HEK293T (cell line): ENCODE data around the gene C14orf132.

Experiments used
- CTCF ChIA-PET: fragments of 350-600 bp; formaldehyde crosslinking; extraction: SDS; loops from one replicate; lab custom pipeline; 2021; ENCODE audit warnings: antibody characterized with exemption, inconsistent platforms; lab: Yijun Ruan, JAX
- POLR2A ChIA-PET: fragments of 350-600 bp; formaldehyde crosslinking; extraction: SDS; loops from one replicate; lab custom pipeline; 2020; ENCODE audit warnings: antibody characterized with exemption, inconsistent platforms; lab: Yijun Ruan, JAX
- DNase-seq: peaks from one replicate; pipeline ENCODE4 v3.0.0; 2012; ENCODE audit warnings: mixed read lengths; ENCODE audit errors: extremely low spot score
- ARNT ChIP-seq: fragments of 450-650 bp; IDR thresholded peaks from 2 replicates; pipeline ENCODE4 v1.6.1; 2017; ENCODE audit warnings: mild to moderate bottlenecking
- BHLHE40 ChIP-seq: fragments of 450-650 bp; IDR thresholded peaks from 2 replicates; pipeline ENCODE4 v1.6.1; 2016; ENCODE audit warnings: mild to moderate bottlenecking, moderate library complexity, borderline replicate concordance
- CTBP1 ChIP-seq: fragments of 450-650 bp; IDR thresholded peaks from 2 replicates; pipeline ENCODE4 v1.6.1; 2016; ENCODE audit warnings: borderline replicate concordance
- ELF4 ChIP-seq: fragments of 450-650 bp; IDR thresholded peaks from 2 replicates; pipeline ENCODE4 v1.6.1; 2017; ENCODE audit warnings: antibody characterized with exemption
- FOXA1 ChIP-seq: fragments of 450-650 bp; IDR thresholded peaks from 2 replicates; pipeline ENCODE4 v1.6.1; 2016; ENCODE audit warnings: mild to moderate bottlenecking
- FOXK2 ChIP-seq: fragments of 450-650 bp; IDR thresholded peaks from 2 replicates; pipeline ENCODE4 v1.6.1; 2016; ENCODE audit warnings: mild to moderate bottlenecking
- FOXM1 ChIP-seq: fragments of 450-650 bp; IDR thresholded peaks from 2 replicates; pipeline ENCODE4 v1.6.1; 2017; ENCODE audit warnings: mild to moderate bottlenecking, borderline replicate concordance
- HDGF ChIP-seq: fragments of 450-650 bp; IDR thresholded peaks from 2 replicates; pipeline ENCODE4 v1.6.1; 2017; ENCODE audit warnings: antibody characterized with exemption, borderline replicate concordance
- L3MBTL2 ChIP-seq: fragments of 450-650 bp; conservative IDR thresholded peaks from 2 replicates; pipeline ENCODE4 v1.6.1; 2016; ENCODE audit warnings: mild to moderate bottlenecking
- LEF1 ChIP-seq: fragments of 450-650 bp; IDR thresholded peaks from 2 replicates; pipeline ENCODE4 v1.6.1; 2017; ENCODE audit warnings: mild to moderate bottlenecking, borderline replicate concordance
- NFRKB ChIP-seq: fragments of 450-650 bp; IDR thresholded peaks from 2 replicates; pipeline ENCODE4 v1.6.1; 2016; ENCODE audit warnings: mild to moderate bottlenecking, moderate library complexity
- SP1 ChIP-seq: fragments of 450-650 bp; IDR thresholded peaks from 2 replicates; pipeline ENCODE4 v1.6.1; 2017
- SUZ12 ChIP-seq: fragments of 450-650 bp; IDR thresholded peaks from 2 replicates; pipeline ENCODE4 v1.6.1; 2016; ENCODE audit warnings: mild to moderate bottlenecking
- TARDBP ChIP-seq: fragments of 450-650 bp; IDR thresholded peaks from 2 replicates; pipeline ENCODE4 v1.6.1; 2016
- ZNF384 ChIP-seq: fragments of 450-650 bp; IDR thresholded peaks from 2 replicates; pipeline ENCODE4 v1.6.1; 2016
- TF ChIP-seq, protein P1 (sequence below): fragments of 450-650 bp; IDR thresholded peaks from 2 replicates; pipeline ENCODE4 v1.6.1; 2016

Gene C14orf132

DNA sequence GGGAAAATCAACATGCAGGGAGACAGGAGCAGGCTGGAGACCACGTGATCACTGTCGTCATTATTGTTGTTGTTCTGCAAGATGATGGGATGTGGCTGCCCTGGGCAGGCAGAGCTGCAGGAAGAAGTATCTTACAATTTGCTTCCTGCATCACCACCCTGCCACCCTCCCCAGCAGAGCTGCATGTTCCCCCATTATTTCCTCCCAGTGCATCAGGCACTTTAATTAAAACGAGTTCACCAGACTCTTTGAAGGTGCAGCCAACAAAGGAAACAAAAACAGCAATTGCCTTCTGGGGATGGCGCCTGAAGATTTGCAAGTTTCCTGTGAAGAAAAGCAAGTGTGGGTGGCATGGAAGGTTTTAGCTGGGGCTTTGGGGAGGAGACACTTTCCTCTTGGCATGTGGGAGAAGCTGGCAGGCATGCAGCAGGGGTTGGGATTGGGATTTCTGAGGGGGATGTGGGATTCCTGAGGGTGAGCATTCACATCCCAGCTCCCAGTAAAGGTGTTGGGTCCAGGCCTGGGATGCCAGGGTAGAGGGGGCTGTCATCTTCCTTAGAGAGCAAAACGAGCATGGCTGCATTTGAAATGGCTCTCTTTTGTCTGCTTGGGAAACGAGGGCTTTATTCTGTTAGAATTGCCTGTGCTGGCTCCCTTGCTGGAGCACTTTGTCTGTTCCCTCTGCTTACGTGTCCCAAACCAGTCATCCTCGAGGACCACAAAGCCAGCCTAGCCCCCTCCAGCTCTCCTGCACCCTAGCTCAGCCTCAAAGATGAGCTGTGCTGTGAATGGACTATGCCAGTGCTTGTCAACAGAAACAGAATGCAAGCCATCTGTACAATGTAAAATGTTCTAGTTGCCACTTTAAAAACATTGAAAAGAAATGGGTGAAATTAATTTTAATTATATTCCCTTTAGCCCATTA lies 11.5 kb upstream of the C14orf132 start:
- ChIA-PET CTCF (no interaction called here), POLR2A (interaction anchor here (0.8 kb wide), 1 partner anchor 11 kb away, joined by 3 read pairs; no protein-coding TSS in a partner anchor)
- TF ChIP-seq SUZ12 (no peak), ZNF384 (no peak), SP1 (no peak), L3MBTL2 (no peak), ELF4 (no peak), FOXA1 (no peak), FOXK2 (no peak), TARDBP (no peak), ARNT (no peak), HDGF (no peak), BHLHE40 (no peak)
- TF ChIP-seq, protein P1, sequence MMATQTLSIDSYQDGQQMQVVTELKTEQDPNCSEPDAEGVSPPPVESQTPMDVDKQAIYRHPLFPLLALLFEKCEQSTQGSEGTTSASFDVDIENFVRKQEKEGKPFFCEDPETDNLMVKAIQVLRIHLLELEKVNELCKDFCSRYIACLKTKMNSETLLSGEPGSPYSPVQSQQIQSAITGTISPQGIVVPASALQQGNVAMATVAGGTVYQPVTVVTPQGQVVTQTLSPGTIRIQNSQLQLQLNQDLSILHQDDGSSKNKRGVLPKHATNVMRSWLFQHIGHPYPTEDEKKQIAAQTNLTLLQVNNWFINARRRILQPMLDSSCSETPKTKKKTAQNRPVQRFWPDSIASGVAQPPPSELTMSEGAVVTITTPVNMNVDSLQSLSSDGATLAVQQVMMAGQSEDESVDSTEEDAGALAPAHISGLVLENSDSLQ = no peak
- no peak for DNase-seq

DNA sequence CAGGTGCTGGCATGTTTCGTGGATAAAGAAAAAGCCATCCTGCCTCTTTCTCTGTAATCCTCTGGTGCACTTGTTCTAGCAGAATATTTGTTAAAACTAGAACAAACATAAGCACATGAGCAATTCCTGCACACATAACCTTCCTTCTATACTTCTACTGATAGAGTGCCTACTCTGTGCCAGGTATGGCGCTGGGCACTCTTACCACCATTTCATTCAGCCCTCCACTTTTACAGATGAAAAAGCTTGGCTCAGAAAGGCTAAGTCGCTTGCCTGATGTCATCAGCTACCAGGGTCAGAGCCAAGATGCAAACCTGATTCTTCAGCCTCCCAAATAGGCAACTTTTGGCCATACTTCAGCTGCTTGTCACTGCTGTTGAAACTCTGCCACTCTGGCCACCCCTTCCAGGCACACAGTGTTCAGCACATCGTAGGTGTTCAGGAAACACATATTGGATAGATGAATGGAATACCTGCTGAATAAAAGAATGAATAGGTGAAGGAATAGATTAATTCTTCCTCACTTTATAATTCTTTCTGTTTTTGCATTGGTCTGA lies 10.0 kb upstream of the C14orf132 start:
- TF ChIP-seq BHLHE40 (no peak), FOXA1 (no peak), HDGF (no peak), LEF1 (no peak), ZNF384 (no peak), ELF4 (no peak), SUZ12 (no peak), FOXK2 (no peak), TARDBP (no peak), ARNT (no peak), FOXM1 (no peak), L3MBTL2 (no peak)
- TF ChIP-seq, protein P1 = no peak
- DNase-seq = no peak
- POLR2A ChIA-PET = no interaction called here
- CTCF ChIA-PET = no interaction called here

DNA sequence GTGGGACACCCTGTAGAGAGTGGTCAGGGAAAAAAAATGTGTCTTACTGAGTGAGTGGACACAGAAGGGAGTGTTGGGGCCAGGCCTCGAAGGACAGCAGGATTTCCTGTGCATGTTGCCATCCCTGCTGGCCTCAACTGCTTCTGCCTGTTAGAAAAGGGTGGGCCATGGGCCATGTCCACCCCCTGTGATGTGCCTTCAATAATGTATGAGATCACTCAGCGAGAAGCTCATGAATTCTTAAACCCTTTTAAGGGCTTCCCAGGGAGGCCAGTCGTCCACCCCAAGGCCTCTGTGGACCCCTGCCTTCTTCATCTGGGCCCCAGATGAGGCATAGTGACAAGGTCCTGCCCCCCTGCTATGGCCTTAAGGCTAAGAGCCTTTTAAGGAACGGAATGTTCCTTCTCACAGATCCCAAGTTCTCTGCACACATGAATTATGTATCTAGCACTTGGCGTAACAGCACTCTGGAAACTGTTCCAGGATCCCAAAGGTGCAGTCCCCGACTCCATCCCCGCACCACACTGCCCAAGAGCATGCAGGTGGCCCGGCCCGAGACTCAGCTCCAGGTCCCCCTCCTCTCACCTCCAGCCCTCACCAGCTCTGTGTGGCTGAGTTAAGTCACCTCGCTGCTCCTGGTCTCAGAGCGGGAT lies 8.9 kb upstream of the C14orf132 start:
- ChIA-PET CTCF (no interaction called here), POLR2A (no interaction called here)
- TF ChIP-seq SP1 (no peak), FOXA1 (no peak), BHLHE40 (no peak), SUZ12 (no peak), HDGF (no peak), NFRKB (no peak), TARDBP (no peak), L3MBTL2 (no peak), LEF1 (no peak), FOXK2 (no peak), ARNT (no peak), ELF4 (no peak), ZNF384 (no peak), FOXM1 (no peak), CTBP1 (no peak)
- TF ChIP-seq, protein P1 = no peak
- no peak for DNase-seq

DNA sequence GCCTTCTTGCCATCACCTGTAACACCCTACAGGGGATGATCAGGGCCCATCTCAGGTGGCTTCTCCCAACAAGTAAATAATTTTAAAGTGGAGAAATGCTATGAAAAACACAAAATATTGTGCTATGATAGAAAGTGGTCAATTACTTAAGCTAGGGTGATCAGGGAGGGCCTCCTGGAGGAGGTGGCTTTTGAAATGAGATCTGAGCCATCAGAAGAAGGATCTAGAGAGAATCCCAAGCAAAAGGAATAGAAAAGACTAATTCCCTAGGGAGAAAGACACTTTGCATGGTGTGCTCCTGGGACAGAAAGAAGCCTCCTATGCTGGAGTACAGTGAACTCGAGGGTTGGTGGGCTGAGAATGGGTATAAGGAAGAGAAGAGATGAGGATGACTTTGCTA lies 7.5 kb upstream of the C14orf132 start:
- ChIA-PET CTCF (no interaction called here), POLR2A (no interaction called here)
- no peak for TF ChIP-seq HDGF
- no peak for TF ChIP-seq CTBP1
- TF ChIP-seq FOXK2 = no peak
- TF ChIP-seq BHLHE40 = no peak
- TF ChIP-seq FOXA1 = no peak
- no peak for TF ChIP-seq ZNF384
- no peak for TF ChIP-seq LEF1
- TF ChIP-seq, protein P1 = no peak
- TF ChIP-seq L3MBTL2 = no peak
- TF ChIP-seq ELF4 = no peak
- TF ChIP-seq TARDBP = no peak
- TF ChIP-seq SUZ12 = no peak
- TF ChIP-seq ARNT = no peak
- TF ChIP-seq SP1 = no peak
- no peak for TF ChIP-seq NFRKB
- no peak for TF ChIP-seq FOXM1
- no peak for DNase-seq
